ENCODE measurements around the gene TTC39B. TPM values are rescaled to one million over a fixed set of nuclear protein-coding genes. Genes with fewer than 3 reads are reported as not detected.
A peak's percentile ranks its signal among the peaks of the same experiment; 100 is the strongest.

The TTC39B gene
- total and polyA plus RNA-seq, 2 experiments from 2014 or later: 1.3 to 4.1 TPM

GRCh38 chr9:15136646-15137045 lies 170.4 kb downstream of the TTC39B start:
- H3K4me3 ChIP-seq: no peak overlapping the region
- no peaks in the 10 kb centered on the region for H3K9me3 ChIP-seq (ENCODE audit: low read depth)
- no peak overlapping the region for H3K27ac ChIP-seq
- DNase-seq (ENCODE audit: low read depth in 1 of 2, low spot score in 1 of 2): no peak
- H3K27me3 ChIP-seq: no peaks in the 10 kb centered on the region
- no peaks in the 10 kb centered on the region for H3K36me3 ChIP-seq
- H3K4me1 ChIP-seq (ENCODE audit: low read depth): no peaks in the 10 kb centered on the region
- TF ChIP-seq, protein P1, sequence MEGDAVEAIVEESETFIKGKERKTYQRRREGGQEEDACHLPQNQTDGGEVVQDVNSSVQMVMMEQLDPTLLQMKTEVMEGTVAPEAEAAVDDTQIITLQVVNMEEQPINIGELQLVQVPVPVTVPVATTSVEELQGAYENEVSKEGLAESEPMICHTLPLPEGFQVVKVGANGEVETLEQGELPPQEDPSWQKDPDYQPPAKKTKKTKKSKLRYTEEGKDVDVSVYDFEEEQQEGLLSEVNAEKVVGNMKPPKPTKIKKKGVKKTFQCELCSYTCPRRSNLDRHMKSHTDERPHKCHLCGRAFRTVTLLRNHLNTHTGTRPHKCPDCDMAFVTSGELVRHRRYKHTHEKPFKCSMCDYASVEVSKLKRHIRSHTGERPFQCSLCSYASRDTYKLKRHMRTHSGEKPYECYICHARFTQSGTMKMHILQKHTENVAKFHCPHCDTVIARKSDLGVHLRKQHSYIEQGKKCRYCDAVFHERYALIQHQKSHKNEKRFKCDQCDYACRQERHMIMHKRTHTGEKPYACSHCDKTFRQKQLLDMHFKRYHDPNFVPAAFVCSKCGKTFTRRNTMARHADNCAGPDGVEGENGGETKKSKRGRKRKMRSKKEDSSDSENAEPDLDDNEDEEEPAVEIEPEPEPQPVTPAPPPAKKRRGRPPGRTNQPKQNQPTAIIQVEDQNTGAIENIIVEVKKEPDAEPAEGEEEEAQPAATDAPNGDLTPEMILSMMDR (IDR thresholded peaks at IDR 0.05; ENCODE audit: low read depth, low read length): no peak

DNA sequence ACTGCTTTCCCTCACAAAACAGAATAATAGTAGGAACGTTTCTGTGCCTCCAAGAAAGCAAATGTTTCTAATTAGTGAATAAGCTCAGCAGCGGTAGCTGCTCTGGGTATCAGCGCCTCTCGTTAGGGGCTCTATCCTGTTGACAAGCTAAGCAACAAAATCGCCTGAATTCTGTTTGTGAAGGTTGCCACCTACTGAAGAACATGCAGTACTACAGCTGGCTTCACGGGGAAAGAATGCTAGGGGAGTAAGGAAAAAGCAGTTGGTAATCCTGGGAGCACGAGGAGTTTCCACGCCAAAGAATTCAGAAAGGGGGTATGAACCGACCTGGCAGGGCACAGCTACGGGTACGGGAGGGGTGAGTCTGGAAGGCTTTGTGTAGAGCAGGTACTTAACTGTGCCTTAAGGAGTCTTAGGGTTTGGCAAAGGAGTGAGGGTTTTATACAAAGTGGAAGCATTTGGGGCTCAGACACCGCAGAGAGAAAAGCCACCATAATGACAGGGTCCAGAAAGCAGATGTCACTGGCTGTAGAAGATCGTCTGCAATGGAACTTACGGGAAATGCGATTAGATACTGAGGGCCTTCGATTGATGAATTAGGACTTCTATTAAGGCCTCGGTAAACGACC lies 171.7 kb downstream of the TTC39B start:
- no peaks in the 10 kb centered on the region for H3K27me3 ChIP-seq
- TF ChIP-seq, protein P1 (IDR thresholded peaks at IDR 0.05; ENCODE audit: low read depth, low read length): peak; percentile 92
- no peak overlapping the region for H3K27ac ChIP-seq
- peak; percentile 86 for DNase-seq (ENCODE audit: low read depth in 1 of 2, low spot score in 1 of 2)
- no peaks in the 10 kb centered on the region for H3K4me1 ChIP-seq (ENCODE audit: low read depth)
- no peaks in the 10 kb centered on the region for H3K36me3 ChIP-seq
- no peaks in the 10 kb centered on the region for H3K9me3 ChIP-seq (ENCODE audit: low read depth)
- no peak overlapping the region for H3K4me3 ChIP-seq

- Histone ChIP-seq H3K4me1 (ENCODE audit: low read depth) (no peaks in the 10 kb centered on the region), H3K27me3 (no peaks in the 10 kb centered on the region), H3K9me3 (ENCODE audit: low read depth) (no peaks in the 10 kb centered on the region), H3K27ac (no peak overlapping the region), H3K4me3 (no peak overlapping the region), H3K36me3 (no peaks in the 10 kb centered on the region)
- TF ChIP-seq, protein P1 (IDR thresholded peaks at IDR 0.05; ENCODE audit: low read depth, low read length): no peak
- no peak for DNase-seq (ENCODE audit: low read depth in 1 of 2, low spot score in 1 of 2)
Observed at GRCh38 chr9:15133488-15133887, 173.5 kb downstream of the TTC39B start.

GRCh38 chr9:15132091-15132490 lies 174.9 kb downstream of the TTC39B start:
- Histone ChIP-seq H3K36me3 (no peaks in the 10 kb centered on the region), H3K27ac (no peak overlapping the region), H3K4me1 (ENCODE audit: low read depth) (peaks cover 10% of the 10 kb centered on the region), H3K9me3 (ENCODE audit: low read depth) (no peaks in the 10 kb centered on the region), H3K27me3 (no peaks in the 10 kb centered on the region), H3K4me3 (no peak overlapping the region)
- TF ChIP-seq, protein P1 (IDR thresholded peaks at IDR 0.05; ENCODE audit: low read depth, low read length): no peak
- no peak for DNase-seq (ENCODE audit: low read depth in 1 of 2, low spot score in 1 of 2)

- Histone ChIP-seq H3K4me3 (no peak overlapping the region), H3K27ac (no peak overlapping the region), H3K4me1 (ENCODE audit: low read depth) (peaks cover 10% of the 10 kb centered on the region), H3K36me3 (no peaks in the 10 kb centered on the region), H3K27me3 (no peaks in the 10 kb centered on the region), H3K9me3 (ENCODE audit: low read depth) (no peaks in the 10 kb centered on the region)
- no peak for DNase-seq (ENCODE audit: low read depth in 1 of 2, low spot score in 1 of 2)
- TF ChIP-seq, protein P1 (IDR thresholded peaks at IDR 0.05; ENCODE audit: low read depth, low read length): no peak
Observed at GRCh38 chr9:15131094-15131493, 175.9 kb downstream of the TTC39B start.
